Breast epithelium (tissue), 3 donors: ENCODE data around the gene DDX43.

Experiments
- CTCF ChIP-seq, 3 donors: fragments of 450-650 bp; IDR thresholded peaks; one replicate each; pipeline ENCODE4 v1.5.1; 2016 to 2017; ENCODE audit warnings: antibody characterized with exemption in 3 of 3, mild to moderate bottlenecking in 3 of 3, moderate library complexity in 3 of 3
- POLR2A ChIP-seq: fragments of 450-650 bp; IDR thresholded peaks from one replicate; pipeline ENCODE4 v1.6.1; 2016; ENCODE audit warnings: antibody characterized with exemption, mild to moderate bottlenecking, moderate library complexity
- POLR2AphosphoS5 ChIP-seq, 3 donors: sonication (generic); formaldehyde crosslinking; IDR thresholded peaks; one replicate each; pipeline ENCODE4 v1.6.1; 2017; ENCODE audit warnings: antibody characterized with exemption in 3 of 3

GRCh38 chr6:73363537-73363875, 31.1 kb upstream of the DDX43 start:
- TF ChIP-seq POLR2A = no peak
- no peak for TF ChIP-seq POLR2AphosphoS5 (IDR thresholded peaks at IDR 0.05)
- no peak for TF ChIP-seq CTCF (IDR thresholded peaks at IDR 0.05)
